ENCODE results near the gene TRAPPC5.

TRAPPC5 gene

GRCh38 chr19:7645656-7646425, 34.8 kb upstream of the TRAPPC5 start:
- no peak for DNase-seq (ENCODE audit: low read depth in 2 of 2)

- no peak for DNase-seq (ENCODE audit: low read depth in 2 of 2)
Observed at GRCh38 chr19:7646426-7646700, 34.3 kb upstream of the TRAPPC5 start.

- DNase-seq (ENCODE audit: low read depth in 2 of 2): no peak
Observed at GRCh38 chr19:7647156-7647555, 33.5 kb upstream of the TRAPPC5 start.

DNA sequence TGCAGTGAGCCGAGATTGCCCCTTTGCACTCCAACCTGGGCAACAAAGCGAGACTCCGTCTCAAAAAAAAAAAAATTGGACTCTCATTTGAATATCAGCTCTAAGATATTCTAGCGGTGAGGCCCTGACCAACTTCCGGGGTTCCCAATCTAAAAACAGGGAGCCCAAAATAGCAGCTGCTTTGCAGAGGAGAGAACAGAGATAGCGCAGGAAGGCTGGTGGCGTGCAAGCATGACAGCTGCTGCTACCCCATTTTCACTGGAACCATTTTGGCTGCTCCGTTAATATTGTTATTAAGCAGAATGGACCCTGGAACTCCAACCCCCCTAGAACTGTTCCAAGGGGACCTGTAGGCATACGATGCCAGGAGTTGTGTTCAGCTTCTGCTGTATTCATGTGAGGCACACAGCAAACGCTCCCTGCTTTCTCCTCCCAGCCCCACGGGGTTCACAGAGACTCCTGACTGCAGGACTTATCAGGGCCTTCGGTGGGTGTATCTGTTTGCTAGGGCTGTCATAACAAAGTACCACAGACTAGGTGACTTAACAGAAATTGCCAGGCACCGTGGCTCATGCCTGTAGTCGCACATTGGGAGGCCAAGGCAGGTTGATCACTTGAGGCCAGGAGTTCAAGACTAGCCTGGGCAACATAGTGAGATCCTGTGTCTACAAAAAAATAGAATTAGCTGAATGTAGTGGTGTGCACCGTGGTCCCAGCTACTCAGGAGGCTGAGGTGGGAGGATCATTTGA, 32.2 kb upstream of the TRAPPC5 start:
- DNase-seq (ENCODE audit: low read depth in 2 of 2): no peak

DNA sequence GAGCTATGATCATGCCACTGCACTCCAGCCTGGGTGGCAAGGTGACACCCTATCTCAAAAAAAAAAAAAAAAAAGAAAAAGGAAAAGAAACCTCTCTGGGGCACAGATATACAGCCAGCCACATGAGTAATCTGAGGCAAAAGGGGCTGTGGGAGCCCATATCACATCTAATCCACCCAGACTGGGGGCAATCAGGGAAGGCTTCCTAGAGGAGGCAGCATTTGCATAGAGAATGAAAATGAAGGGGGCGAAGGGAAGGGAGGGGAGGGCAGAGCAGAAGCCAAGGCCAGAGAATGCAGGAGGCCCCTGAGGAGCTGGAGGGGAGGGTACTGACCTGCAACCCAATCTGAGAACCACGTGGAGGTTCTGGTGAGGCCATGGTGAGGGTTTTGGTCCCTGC, 30.5 kb upstream of the TRAPPC5 start:
- no peak for DNase-seq (ENCODE audit: low read depth in 2 of 2)

DNA sequence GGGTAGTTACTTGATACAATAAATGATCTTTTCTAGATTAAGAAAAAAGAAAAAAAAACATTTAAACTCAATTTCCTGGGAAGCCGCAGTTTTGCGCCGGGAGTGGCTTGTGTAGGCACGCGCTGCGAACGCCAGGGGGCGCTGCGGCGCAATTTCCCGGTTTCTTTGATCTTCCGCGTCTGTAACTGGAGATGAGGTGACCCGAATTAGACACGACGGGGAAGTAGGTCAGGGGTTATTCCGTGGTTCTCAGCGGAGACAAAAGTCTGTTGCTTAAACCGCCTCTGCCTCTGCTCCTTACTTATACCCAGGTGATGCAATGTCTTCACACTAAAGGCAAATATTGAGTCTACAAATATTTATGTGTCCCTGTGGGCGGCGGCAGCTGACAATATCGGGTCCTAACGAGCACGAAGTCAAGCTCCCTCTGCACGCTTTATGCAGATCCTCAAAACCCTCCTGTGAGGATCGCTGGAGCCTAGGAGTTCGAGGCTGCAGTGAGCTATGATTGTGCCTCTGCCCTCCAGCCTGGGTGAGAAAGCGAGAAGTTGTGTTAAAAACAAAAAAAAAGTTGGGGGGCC, 28.5 kb upstream of the TRAPPC5 start:
- DNase-seq (ENCODE audit: low read depth in 2 of 2): peak; percentile 76 to 82

DNA sequence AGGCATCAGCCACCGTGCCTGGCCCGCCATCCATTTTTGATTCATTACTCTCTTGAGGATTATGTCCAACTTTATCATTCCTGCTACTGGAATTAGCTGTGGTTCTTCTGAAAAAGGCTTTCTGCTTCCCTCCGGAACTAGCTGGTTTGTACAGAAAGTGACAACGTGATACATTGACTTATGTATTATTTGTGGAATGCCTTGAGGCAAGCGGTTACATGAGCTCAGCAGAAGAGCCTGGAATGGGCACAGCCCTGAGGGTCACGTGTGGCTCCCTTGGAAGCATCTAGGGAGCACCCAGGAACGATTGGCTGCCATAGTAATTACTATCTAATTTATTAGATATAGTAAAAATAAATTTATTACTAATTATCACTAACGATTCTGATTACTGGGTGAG, 26.2 kb upstream of the TRAPPC5 start:
- DNase-seq (ENCODE audit: low read depth in 2 of 2): no peak

DNA sequence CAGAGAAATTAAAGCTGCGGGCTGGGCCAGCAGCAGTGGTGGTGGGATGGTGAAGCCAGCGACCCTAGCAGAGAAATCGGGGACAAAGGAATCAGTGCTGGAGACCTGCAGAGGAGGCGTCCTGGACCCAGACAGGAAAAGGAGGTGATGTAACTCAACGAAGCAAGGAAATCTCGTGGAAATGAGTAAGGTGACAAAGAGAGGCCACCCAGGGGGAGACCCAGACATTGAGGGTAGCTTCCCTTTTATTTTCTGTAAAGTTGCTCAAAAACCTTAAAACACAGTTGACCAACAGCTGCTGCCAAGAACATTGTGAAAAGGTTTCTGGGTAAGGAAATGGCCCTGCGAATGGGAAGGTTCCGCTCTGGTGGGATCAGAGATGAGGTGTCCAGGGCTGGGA, 25.1 kb upstream of the TRAPPC5 start:
- no peak for DNase-seq (ENCODE audit: low read depth in 2 of 2)

GRCh38 chr19:7657131-7657751, 23.4 kb upstream of the TRAPPC5 start:
- no peak for DNase-seq (ENCODE audit: low read depth in 2 of 2)

GRCh38 chr19:7658219-7658686, 22.4 kb upstream of the TRAPPC5 start:
- DNase-seq (ENCODE audit: low read depth in 2 of 2): no peak

GRCh38 chr19:7661744-7662538, 18.7 kb upstream of the TRAPPC5 start:
- DNase-seq (ENCODE audit: low read depth in 2 of 2): no peak

DNA sequence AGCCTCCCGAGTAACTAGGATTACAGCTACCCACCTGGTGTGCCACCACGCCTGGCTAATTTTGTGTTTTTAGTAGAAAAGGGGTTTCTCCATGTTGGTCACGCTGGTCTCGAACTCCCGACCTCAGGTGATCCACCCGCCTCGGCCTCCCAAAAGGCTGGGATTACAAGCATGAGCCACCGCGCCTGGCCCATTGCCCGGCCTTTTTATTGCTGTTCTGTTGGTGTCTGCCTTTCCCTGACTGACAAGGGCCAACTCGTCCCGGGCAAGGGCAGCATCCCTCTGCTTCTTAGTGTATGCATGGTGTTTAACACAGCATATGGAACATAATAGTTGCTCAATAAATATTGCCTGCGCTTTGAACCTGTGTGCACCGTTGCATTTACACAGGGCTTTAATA, 18.0 kb upstream of the TRAPPC5 start:
- no peak for DNase-seq (ENCODE audit: low read depth in 2 of 2)

- no peak for DNase-seq (ENCODE audit: low read depth in 2 of 2)
Observed at GRCh38 chr19:7663706-7664105, 16.9 kb upstream of the TRAPPC5 start.

- DNase-seq (ENCODE audit: low read depth in 2 of 2): no peak
Observed at GRCh38 chr19:7665076-7665475, 15.6 kb upstream of the TRAPPC5 start.

GRCh38 chr19:7668842-7669241, 11.8 kb upstream of the TRAPPC5 start, which contains the start of gene RETN:
TSS of gene RETN (plus strand) at chr19:7669049. CDS start at chr19:7669327, 278 bp downstream.
- DNase-seq (ENCODE audit: low read depth in 2 of 2): no peak

DNA sequence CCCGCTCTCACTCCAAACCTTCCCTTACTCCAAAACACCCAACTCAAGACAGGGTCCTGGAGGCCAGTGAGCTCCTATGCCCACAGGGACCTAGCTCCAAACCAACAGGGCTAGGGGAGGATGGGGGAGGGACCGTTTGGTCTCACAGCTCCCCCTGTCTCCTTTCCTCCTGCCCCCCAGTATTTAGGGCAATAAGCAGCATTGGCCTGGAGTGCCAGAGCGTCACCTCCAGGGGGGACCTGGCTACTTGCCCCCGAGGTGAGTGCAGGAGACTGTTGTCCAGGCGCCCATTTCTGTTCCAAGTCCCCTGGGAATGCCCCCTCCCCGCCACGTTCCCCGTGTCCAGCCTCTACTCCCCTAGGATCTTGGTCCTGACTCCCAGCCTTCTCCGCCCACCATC, 11.0 kb upstream of the TRAPPC5 start:
- no peak for DNase-seq (ENCODE audit: low read depth in 2 of 2)

GRCh38 chr19:7670150-7670783, 10.4 kb upstream of the TRAPPC5 start:
- no peak for DNase-seq (ENCODE audit: low read depth in 2 of 2)

DNA sequence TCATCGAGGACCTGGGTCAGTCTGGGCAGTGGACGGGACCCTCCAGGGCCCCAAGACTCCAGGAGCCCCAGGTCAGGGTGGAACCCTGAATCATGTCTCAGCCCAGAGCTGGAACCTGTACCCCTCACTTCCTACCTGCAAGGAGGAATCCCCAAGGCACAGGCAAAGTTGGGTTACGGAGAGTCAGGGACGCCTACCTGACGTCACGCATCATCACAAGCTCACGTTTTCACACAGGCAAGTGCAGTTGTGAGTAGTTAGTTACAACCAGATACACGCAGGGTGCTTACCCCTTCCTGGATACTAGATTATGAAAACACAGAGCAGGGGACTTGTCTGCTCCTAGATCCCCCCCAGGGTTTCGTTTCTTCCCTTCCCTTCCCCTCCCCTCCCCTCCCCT, 9.8 kb upstream of the TRAPPC5 start:
- DNase-seq (ENCODE audit: low read depth in 2 of 2): no peak

DNA sequence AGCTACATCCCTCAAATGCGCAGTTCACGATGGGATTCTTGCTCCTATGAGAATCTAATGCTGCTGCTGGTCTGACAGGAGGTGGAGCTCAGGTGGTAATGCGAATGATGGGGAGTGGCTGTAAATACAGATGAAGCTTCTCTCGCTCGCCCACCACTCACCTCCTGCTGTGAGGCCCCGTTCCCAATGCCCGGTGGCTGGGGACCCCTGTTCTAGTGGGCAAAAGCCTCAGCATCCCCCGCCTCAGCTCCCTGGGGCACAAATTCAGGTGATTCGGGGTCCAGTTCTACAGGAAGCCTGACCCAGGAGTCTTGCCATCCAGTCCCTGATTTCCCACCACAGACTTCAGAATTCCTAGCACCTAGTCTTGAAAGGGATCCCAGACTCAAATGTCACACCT, 8.1 kb upstream of the TRAPPC5 start:
- no peak for DNase-seq (ENCODE audit: low read depth in 2 of 2)

GRCh38 chr19:7674010-7675005, 6.3 kb upstream of the TRAPPC5 start:
- no peak for DNase-seq (ENCODE audit: low read depth in 2 of 2)
